ENCODE data around the gene ADAMTSL1.
A peak's percentile ranks its signal among the peaks of the same experiment; 100 is the strongest.

Gene ADAMTSL1

DNA sequence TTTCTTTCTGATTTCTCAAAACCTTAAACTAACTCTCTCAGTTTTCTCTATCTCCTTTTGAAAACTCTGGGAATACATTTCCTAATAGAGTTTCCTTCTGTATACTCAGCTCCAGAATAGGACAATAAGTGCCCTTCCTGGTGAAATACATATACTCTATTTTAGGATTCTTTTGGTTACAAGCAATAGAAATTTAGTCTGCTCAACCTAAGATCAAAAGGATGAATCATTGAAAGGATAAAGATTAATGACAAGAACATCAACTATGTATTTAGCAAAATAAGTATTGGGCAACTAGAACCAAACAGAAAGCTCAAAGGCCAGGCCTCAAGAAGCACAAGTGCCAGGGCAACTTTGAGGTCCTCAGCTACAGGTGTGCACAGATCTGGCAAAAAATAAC, 127.1 kb downstream of the ADAMTSL1 start:
- in situ Hi-C loops (cut with HindIII; ENCODE audit: low sequenced_read_pairs): no loop called here
- no peak for TF ChIP-seq CTCF (IDR thresholded peaks at IDR 0.05; ENCODE audit: low read depth, low read length, missing control alignments)
- H3K4me3 ChIP-seq (ENCODE audit: low read depth, low read length): no peak overlapping the region
- no peak for DNase-seq (ENCODE audit: low read depth)

DNA sequence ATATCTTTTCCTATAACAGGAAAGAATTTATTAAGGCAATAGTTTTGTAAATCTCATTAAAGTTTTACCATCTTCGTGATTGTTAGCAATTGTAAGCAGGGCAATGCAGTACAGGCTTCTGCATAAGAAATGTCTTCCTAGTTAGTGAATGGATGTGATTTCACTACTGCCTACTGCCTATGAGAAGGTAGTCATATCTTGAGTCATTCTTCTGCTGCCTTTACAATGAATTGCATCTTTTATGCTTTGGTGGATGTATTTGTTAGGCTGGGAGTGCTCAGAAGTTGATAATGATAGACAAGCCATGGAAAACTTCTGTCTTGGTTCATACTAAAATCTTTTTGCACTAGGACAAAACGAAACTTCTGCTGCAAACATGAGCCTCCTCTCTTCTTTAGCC, 128.0 kb downstream of the ADAMTSL1 start:
- TF ChIP-seq CTCF (IDR thresholded peaks at IDR 0.05; ENCODE audit: low read depth, low read length, missing control alignments): no peak
- in situ Hi-C loops (cut with HindIII; ENCODE audit: low sequenced_read_pairs): no loop called here
- H3K4me3 ChIP-seq (ENCODE audit: low read depth, low read length): no peak overlapping the region
- DNase-seq (ENCODE audit: low read depth): no peak

DNA sequence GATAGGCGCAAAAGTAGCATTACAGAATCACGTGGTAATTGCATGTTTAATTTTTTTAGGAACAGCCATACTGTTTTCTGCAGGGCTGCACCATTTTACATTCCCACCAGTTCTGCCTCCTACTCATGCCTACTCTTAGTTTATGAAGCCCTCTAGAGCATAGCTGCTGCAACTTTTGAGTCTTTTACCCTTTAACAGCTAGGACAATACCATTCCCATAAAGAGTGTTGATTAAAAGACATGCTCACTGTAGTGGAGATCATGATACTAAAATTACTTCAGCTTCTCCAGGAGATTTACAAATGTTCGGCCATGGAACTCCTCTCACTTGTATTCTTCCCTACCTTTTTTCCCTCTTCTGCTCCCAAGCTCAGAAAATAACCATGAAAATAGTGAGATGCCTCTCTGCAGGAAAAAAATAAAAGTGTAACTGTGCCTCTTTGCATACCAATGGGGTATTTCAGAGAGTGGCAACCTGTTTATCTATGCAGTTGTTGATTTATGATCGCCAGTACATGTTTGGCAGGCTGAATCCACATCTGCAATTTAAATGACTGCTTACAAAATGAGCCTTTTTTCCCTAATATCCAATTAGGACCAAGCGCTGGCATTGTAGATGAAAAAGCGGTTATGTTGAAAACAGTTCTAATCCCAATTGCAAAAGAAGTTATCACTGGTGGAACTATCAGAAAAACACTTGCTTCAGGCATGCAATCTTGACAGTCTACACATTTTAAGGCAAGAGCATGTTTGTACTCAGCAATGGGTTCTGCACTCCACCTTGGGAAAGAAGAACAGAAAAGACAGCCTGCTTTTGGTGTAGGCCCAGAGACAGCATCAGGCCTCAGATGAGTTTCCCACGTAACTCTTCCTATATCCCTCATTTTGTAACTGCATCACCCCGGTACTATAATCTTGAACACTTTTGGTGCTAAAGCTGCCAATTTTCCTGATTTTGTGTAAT, 131.1 kb downstream of the ADAMTSL1 start:
- TF ChIP-seq CTCF (IDR thresholded peaks at IDR 0.05; ENCODE audit: low read depth, low read length, missing control alignments): no peak
- DNase-seq (ENCODE audit: low read depth): no peak
- H3K4me3 ChIP-seq (ENCODE audit: low read depth, low read length): no peak overlapping the region
- in situ Hi-C loops (cut with HindIII; ENCODE audit: low sequenced_read_pairs): no loop called here

GRCh38 chr9:18605766-18606180, 131.8 kb downstream of the ADAMTSL1 start:
- H3K4me3 ChIP-seq (ENCODE audit: low read depth, low read length): no peak overlapping the region
- no peak for DNase-seq (ENCODE audit: low read depth)
- in situ Hi-C loops (cut with HindIII; ENCODE audit: low sequenced_read_pairs): no loop called here
- TF ChIP-seq CTCF (IDR thresholded peaks at IDR 0.05; ENCODE audit: low read depth, low read length, missing control alignments): no peak

- in situ Hi-C loops (cut with HindIII; ENCODE audit: low sequenced_read_pairs): no loop called here
- TF ChIP-seq CTCF (IDR thresholded peaks at IDR 0.05; ENCODE audit: low read depth, low read length, missing control alignments): no peak
- no peak for DNase-seq (ENCODE audit: low read depth)
- no peak overlapping the region for H3K4me3 ChIP-seq (ENCODE audit: low read depth, low read length)
Measured at GRCh38 chr9:18606281-18606680, 132.3 kb downstream of the ADAMTSL1 start.

- DNase-seq (ENCODE audit: low read depth): peak; percentile 77
- H3K4me3 ChIP-seq (ENCODE audit: low read depth, low read length): no peak overlapping the region
- no peak for TF ChIP-seq CTCF (IDR thresholded peaks at IDR 0.05; ENCODE audit: low read depth, low read length, missing control alignments)
- in situ Hi-C loops (cut with HindIII; ENCODE audit: low sequenced_read_pairs): no loop called here
Measured at GRCh38 chr9:18606846-18607245, 132.9 kb downstream of the ADAMTSL1 start.
